ENCODE results near the gene FLRT2.

FLRT2 gene

DNA sequence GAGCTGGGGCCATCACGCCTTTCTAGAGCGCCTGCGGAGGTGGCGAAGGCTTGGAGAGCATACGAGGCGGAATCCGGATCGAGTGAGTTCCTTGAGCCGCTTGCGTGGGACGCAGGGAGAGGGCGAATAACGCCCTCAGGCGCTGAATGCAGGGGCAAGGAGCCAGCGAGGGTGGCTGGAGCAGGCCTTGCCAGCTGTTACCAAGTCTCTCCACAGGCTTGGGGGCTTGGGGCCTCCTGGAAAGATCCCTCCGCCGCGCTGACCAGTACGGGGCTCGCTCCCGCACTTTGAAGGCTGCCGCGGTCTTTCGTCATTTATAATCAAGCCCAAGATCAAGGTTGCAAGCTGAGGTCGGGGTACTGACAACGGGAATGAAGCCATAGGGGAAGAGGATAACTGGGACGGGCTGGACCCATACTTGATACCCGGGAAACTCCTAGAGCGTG lies 1.2 kb downstream of the FLRT2 start:
- DNase-seq = peak; percentile 77

DNA sequence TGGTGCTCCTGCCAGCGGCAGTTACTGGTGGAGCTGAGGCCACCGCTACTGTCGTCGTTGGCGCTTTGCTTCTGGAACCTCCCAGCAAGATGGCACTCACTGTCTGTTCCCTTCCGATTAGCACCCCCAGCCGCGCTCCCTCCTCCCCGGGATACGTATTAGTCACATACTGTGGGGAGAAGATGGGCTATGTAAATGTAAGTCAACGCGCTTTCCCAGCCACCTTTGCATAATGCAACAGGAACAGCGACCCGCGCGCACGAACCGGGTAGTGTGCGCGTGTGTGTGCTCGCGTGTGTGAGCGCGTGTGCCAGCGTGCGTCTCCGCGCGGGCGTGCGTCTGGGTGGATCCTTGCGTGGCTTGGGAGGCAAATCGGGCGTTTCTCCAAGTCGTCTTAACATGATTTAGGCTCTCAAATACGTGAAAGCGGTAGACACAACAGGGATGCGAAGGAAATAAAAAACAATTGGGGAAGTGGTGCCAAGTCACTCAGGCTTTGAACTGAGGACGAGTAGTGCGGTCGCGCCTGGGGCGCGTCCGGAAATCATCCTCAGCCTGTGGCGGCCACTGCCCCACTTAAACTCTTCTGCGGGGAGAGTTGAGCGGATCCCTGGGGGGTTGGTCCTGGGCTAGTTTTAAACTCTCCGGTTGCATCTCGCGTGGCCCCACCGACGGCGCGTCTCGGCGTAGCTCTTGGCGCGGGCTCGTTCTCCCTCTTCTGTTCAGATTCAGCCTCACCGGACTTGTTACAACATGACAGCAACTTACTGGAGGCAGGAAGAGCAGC lies 1.8 kb downstream of the FLRT2 start:
- DNase-seq = peak; percentile 80

DNA sequence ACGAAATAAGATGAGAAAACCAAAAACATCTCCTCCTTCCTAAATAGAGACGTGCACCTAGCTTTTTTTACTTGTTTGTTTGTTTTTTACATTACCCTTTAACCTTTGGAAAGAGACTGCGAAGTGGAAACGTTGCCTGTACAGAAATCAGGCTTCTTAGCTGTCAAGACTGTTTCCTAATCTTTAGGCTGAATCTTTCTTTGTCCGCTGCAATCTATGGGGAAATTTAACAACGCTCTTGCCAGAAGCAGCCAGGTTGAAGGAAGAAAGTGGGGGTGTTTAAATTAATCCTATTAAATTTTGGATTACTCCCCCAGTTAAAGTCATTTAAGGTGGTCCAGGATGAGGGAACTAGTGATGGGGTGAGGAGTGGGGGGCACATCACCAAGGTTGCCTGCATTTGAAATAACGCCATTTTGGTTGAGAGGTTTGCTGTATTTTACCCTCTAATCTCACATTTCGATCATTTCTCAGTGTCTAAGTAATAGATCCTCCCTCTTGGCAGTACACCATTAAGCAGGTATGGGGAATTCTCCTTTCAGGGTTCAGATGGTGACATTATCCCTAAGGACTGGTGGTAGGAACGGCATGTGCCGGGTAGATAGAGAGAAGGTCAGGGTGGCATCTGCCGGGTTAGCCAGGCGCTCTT lies 2.6 kb downstream of the FLRT2 start:
- no peak for DNase-seq

DNA sequence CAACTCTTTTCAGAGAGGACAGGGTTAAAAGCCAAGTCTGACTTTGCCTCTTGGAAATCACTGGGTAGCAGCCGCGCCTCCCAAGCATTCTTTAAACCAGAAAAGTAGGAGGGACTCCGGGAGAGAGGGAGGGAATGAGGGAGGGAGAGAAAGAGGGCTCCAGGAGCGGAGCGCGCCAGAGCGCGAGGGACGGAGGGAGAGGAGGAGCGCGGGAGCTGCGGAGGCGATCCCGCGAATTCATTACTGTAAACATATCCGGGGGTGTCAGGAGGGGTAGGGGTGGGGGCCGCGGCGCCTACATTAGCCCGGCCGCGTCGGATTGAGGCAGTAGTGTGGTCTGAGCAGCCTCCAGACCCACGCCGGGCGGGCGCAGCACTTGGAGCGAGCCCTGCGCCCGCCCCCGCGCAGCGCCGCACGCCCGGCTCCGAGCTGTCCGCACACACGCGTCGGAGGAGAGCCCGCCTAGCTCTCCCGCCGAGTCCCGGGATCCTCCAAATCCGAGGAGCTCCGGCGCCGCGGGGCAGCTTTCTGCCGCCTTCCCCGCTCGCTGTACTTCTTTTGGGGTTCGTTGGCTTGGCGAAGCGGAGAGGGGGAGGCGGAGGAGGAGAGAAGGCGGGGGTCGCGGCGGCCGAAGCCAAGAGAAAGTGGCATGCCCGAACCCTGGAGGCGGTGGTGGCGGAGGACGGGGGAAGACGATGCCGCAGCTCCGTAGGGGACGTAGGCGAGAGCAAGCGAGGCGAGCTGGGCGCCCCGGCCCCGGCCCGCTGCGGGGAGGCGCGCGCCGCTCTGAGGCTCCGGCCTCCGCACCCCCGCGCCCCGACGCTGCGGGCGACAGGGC lies 3.3 kb downstream of the FLRT2 start:
- DNase-seq = peak; percentile 93

DNA sequence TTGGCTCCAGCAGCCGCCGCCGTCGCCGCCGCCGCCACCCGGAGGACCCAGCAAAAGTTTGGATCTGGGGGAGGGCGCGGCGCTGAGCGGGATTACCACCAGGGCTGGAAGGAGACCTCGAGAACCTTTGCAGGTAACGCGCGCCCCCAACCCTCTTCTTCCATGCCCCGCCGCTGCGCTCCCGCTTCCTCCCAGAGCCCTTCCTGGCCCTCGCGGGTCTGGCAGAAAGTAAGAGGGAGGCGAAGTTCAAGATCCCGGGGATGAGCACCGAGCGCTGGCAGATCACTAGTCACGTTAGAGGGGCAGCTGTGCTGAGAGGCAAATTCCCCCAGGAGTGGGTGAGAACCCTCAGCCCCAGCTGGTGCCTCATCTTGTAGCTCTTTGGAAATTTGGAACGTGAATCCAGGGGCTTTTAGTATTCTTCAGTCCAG lies 3.9 kb downstream of the FLRT2 start:
- peak; percentile 63 for DNase-seq

DNA sequence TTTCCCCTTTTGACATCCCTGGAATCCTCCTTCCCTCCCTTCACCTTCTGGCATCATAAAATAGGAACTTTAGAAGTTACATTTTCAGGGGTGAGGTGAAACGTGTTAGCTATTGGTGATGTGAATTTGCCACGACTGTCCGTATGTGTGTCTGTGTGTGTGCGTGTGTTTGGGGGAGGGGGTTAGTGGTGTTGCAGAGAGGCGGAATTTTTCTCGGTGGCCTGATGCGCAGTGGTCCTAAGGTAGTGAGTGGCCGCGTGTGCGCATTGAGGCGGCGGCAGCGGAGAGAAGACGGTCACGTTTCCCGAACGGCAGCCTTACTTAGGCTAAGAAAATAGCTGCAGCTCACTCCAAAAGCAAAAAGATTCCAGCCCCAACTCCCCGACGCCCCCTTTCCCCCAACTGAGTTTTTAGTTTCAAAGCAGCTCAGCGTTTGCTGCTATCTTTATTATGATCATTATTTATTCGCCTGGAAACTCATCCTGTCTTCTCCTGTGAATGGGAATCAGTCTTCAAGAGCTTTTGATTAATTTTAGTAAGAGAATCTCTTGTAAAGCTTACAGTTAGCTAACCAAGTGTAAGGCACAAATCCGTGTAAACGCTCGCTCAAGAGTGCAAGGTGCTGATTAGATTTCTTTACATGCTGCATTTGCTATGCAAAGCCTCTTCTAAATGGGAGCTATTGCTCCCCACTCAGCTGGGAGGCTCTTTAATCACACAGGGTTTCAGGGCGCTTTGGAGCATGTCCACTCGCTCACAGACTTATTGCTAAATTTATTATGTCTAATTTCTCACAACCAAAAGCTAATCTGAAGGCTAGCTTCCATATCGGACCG lies 4.7 kb downstream of the FLRT2 start:
- no peak for DNase-seq

DNA sequence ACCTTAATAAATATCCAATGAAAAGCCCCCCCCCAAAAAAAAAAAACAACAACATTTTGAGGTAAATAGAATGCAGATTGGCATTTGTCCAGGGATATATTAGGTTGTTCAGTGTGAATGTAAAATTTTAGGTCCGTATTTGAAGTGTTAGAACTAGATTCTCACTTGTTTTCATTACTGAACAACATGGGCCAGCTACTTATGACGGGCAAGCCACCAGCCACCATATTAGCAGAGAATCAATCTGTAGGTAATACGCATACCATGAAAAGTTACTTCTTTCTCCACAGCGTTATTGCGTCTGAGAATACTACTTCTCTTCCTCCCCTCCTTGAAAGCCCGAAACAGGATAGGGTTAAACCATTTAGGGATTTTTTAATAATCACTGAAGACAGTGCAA lies 5.4 kb downstream of the FLRT2 start:
- DNase-seq = no peak

DNA sequence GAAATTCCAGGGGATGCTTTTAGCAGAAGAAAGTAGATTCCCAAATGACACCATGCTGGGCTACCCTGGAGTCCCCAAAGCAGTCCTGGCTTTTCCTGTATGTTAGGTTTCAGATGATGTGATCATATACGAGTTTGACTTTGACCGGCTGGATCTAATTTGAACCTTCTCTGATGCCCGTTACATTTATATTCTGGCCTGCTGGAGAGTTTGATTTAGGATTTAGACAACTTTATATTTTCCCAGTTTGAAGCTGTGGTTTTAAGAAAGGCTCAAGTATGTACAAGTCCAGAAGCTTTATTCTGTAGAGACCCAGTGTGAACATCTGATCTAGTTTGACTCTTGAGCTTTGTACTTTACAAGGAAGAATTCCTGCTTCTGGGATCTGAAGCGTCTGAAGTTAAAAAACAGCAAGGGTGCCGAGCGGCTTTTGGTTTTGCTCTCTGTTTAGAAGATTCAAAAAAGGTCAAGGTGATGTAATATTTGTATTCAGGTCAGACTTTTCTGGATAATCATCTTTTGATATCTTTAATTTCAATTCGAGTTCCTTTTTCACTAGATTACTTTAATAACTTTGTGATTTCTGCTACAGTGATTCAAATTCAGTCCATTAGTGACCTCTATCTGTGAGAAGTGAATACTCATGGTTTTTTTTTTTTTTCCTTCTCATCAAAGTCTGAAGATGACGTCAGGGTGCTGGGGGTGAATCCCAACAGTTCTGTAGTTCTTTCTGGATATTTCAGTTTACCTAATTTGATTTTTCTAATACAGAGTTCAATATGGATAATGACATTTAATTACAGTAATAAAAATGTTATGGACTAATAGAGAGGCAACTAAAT lies 6.3 kb downstream of the FLRT2 start:
- DNase-seq = no peak

DNA sequence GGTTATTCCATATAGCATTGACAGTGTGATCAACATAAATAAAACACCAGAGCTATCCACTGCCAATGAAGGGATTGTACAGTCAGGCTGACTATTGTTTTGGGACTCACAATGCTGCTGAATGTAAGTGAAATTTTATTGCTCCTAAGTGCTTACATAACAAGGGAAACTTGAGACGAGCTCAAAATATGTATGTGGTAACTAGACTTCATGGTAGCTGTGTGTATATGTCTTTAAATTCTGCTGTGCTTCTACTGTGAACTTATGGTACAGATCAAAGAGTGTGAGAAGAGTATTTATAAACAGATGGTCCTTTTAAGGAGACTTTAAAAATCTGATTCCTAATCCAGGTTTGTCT lies 6.9 kb downstream of the FLRT2 start:
- DNase-seq = no peak

DNA sequence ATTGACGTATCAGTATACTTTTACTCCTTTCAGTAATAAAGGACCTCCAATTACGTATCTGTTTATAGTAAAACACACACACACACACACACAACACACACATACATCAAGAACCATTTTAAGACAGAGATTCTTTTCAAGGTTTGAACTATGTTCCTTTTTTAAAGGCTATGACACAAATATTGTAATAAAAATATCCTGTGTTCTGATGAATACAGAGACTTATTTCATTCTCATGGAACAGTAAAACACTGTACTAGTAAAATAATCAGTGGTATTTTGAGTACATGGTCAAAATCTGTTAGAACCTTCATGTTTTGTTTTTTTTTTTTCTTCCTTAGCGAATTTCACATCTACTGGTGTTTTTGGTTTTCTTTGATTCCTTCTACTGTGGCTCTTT lies 7.6 kb downstream of the FLRT2 start:
- no peak for DNase-seq

DNA sequence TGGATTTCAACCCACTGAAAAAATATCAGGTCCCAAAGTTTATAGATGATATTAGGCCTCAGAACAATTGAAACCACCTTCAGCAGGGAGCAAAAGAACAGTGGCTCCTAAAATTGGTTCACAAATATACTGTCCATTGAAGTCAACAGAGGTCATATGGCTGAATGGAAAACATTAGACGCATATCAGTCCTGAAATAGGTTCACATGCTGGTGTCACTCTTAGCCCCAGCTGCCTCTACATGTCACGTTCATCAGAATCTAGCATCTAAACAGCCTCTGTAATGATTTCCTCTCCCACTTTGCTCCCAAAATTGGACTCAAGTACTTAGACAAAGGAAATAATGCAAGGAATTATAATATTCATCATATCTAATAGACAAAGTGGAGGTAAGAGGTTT lies 8.7 kb downstream of the FLRT2 start:
- DNase-seq = no peak

DNA sequence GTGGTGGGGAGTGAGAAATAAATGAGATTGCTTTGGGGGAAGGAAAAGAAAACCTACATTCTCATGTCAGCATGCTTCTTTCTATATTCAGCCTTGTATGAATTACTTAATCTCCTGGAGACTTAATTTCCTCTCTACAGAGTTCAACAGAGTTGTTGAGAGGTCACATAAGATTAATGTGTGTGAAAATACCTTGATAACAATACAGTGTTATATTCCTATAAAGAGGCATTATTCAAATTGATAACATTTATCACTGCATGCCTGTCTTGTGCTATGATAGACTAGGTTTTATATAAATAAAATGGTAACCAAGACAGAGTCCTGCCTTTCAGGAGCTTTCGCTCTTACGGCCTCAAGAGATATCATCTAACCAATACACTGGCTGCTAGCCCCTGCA lies 9.6 kb downstream of the FLRT2 start:
- DNase-seq = no peak

DNA sequence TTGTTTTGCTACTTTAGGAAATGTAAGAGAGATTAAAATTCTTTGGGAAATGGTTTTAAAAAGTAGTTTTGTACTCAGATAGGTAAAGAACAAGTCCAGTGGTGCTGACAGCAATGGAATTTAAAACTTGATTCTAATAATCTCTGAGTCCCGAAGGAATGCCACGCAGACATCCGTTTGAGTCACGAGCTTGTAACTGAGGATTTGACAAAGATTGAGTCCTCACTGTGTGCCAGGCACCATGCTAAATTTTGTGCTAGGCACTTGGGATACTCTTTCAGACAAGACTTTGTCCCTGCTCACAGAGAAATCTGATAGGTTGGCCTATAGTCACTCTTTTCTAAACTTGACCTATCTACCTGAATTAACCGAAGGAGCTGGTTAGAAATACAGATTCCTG lies 12.7 kb downstream of the FLRT2 start:
- DNase-seq = no peak

DNA sequence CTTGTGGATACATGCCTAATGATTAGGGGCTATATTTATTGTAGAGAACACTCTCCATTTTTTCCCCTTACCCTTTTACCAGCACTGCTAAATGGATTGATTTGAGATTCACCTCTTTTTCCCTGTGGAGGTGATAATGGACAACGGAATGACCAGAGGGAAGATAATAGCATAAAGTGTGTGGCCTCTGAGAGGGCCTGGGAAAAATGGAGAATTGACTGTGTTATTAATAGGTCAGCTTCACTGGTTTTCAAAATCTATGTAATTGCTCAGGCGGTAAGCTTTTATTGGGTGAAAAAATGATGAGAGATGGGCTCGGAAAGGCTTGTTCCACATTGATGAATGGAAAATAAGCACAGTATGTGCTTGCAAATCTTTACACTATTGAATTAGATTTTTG lies 15.8 kb downstream of the FLRT2 start:
- DNase-seq = no peak

DNA sequence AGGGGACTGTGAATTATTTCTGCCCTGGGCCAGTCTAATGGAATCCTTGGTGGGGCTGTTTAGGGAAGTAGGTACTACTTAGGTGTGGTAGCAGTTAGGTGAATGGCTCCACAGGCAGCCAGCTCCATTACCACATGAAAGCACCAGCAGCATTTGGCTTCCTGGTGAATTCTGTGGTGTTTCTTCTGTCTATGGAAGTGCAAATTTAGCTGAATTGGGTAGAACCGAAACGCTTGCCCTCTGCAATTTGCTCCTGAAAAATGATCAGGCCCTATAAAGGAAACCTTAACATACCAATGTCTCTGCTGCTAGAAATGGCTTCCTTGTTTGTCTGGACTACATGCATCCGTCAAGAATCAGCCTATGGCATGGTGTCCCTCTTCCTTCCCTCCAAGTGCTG lies 16.4 kb downstream of the FLRT2 start:
- no peak for DNase-seq

DNA sequence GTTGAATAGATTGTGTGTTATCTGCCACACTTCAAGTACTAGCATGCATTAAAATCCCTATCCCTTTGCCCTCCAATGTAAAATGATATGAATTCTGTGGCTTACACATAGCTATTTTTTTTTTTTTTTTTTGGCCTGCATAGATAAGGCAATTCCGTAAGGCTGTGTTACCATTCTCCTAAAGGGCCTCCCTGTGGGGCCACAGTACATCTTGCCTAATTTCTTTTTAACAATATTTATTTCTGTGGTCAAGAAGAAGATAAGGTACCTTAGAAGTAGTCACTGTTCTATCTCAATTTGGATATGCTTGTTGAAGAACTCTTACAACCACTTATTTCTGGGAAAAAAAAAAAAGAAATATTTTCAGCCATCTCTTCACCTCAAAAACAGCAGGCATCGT lies 19.8 kb downstream of the FLRT2 start:
- DNase-seq = no peak

DNA sequence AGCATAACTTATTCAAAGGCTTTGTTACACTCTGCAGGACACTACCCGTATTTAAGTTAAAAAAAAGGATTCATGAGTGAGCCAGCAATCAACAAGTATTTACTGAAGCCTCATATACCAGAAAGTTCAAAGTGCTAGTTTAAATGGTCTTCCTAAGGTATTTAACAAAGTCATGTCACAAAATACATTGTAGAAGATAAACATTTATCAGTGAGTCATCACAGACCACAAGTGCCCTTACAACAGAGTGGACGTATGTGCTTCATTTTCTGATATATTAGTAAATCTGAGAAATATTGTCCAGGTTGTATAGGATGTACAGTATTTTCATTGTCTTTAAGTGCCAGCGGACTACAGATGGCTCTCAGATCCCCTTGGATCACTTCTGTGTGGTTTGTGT lies 24.2 kb downstream of the FLRT2 start:
- no peak for DNase-seq

DNA sequence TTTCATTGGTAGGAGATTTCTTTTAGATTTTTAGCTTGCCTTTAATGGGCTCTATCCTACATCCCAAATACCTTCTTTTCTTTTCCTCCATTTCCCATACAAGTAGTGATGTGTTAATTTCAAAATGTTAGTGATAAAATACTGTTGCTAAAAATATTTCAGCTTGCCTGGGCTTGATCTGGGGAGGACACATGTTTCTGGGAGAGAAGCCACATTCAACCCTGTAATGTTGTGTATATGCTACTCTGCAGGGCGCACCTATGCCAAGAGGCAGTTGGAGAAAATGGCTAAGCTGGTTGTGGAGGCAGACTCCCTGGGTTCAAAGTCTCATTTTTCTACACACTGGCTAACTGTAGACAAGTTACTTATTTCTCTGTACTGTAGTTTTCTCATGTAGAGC lies 26.3 kb downstream of the FLRT2 start:
- no peak for DNase-seq

DNA sequence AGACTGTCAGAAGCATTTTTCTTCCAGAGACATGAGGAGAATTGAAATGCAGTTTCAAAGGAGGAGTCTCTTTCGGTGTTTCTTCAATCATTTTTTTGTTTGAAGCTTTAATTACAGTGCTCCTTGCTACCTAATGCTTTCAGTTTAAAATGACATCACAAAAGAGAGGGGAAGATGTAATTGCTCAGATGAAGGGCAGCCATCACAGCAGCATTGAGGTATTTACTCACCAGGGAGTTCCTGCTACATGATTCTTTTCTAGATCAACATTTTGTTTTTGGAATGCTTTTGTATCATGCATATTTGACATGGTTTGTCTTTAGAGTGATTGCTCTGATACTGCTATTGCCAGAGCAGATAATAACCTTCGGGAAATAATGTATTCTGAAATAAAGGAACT lies 28.6 kb downstream of the FLRT2 start:
- no peak for DNase-seq

DNA sequence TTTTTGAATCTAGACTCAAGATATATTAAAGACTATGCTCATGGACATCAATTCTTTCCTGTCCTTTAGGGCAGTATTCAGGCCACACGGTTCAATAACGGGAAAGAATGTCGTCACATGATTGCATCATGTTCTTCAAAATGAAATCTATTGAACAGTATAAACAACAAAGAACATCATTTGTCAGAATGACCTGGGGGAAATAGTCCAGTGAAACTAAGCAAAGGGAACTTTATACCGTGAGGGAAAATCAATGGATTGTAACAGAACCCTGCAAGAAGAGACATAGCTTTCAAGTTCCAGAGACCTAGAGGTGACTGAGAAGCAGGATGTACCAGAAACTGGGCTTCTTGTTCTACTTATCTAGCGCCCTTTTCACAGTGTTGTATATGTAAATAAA lies 32.7 kb downstream of the FLRT2 start:
- DNase-seq = no peak

DNA sequence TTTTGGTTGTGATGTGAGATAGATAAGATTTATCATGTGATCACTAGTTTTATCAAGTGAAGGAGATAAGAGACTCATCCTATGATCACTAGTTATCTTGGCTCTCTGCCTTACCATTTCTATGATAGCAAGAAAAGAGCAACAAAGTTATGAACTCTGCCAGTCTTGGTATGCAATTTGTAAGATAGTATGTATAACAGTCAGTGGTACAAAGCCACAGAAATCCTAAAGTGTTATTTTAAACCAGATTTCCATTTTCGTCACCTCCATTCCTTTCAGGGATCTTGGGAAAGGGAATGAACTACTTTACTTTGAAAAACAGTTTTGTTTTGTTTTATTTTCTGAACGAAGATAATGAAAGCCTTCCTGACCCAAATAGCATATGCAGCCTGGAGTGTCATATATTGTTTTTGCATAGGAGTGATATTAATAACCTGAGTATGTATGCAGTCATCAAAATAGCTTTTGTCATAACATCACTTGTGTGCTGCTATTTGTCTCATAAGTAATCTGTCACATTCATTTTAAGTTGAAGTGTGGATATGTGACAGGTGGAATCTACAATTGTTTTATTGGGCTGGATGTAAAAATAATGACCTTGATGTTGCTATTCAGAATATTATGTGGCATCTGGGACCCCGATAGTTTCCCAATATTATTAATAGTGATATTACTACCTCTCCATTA lies 35.0 kb downstream of the FLRT2 start:
- DNase-seq = no peak
